ENCODE results near the gene ZNF135. TPM values are rescaled to one million over a fixed set of nuclear protein-coding genes. Genes with fewer than 3 reads are reported as not detected.

The ZNF135 gene
- total RNA-seq, 1 donor from 2014 or later: 1.7 TPM

DNA sequence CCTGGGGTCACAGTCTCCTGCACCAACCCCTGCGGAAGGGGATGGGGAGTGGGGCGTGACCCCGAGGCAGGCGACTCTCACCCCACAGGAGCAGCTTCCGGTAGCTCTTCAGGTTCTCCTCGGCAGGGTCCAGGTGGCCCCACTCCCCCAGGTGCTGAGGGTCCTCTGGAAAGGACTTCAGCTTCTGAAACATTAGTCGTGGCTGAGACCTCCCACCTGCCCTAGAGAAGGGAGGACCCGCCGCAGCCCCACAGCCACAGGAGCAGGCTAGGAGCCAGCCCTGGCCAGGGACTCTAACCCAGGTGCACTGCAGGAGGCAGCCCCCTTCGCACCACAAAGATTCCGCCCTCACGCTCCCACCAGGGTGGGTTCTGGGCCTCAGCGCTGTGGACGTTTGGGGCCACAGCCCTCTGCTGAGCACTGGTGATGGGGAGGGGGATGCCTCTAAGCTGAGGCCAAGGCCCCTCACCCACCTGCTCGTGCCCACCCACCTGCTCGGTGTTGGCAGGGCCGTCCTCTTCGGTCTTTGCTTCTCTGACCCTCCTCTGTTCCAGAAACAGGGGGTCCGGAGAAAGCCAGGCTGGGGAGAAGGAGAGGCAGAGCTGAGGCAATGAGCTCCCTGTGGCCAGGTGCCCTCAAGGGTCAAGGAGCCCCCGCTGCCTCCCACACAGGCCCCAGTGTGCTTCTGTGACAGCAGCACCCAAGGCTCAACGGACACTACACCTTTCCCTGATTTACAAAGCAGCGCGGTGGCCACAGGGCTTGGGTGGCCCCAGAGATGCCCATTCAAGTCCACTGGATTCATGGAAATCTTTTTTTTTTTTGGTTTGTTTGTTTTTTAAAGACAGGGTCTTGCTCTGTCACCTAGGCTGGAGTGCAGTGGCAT, 28.0 kb downstream of the ZNF135 start:
- no peaks in the 10 kb centered on the region for H3K27me3 Mint-ChIP-seq (ENCODE audit: low read depth, unreplicated experiment)
- Histone ChIP-seq H3K4me1 (ENCODE audit: insufficient read depth, low read length) (no peaks in the 10 kb centered on the region), H3K27ac (ENCODE audit: low read depth, low read length) (no peak overlapping the region), H3K36me3 (ENCODE audit: insufficient read depth, low read length) (no peaks in the 10 kb centered on the region), H3K9me3 (ENCODE audit: insufficient read depth, low read depth, low read length) (peaks cover 29% of the 10 kb centered on the region), H3K27me3 (ENCODE audit: insufficient read depth, low read length) (no peaks in the 10 kb centered on the region), H3K79me2 (ENCODE audit: insufficient read depth, low read length) (no peaks in the 10 kb centered on the region), H3K9ac (ENCODE audit: low read length) (no peak overlapping the region), H4K20me1 (ENCODE audit: insufficient read depth, low read length) (no peaks in the 10 kb centered on the region), H2AFZ (ENCODE audit: low read depth, low read length) (no peak overlapping the region), H3K4me2 (ENCODE audit: low read length) (no peak overlapping the region), H3K4me3 (ENCODE audit: insufficient read depth, low read depth, low read length) (no peak overlapping the region)
- TF ChIP-seq EZH2 (IDR thresholded peaks at IDR 0.05; ENCODE audit: insufficient read depth, low read length): no peak
- TF ChIP-seq, protein P1, sequence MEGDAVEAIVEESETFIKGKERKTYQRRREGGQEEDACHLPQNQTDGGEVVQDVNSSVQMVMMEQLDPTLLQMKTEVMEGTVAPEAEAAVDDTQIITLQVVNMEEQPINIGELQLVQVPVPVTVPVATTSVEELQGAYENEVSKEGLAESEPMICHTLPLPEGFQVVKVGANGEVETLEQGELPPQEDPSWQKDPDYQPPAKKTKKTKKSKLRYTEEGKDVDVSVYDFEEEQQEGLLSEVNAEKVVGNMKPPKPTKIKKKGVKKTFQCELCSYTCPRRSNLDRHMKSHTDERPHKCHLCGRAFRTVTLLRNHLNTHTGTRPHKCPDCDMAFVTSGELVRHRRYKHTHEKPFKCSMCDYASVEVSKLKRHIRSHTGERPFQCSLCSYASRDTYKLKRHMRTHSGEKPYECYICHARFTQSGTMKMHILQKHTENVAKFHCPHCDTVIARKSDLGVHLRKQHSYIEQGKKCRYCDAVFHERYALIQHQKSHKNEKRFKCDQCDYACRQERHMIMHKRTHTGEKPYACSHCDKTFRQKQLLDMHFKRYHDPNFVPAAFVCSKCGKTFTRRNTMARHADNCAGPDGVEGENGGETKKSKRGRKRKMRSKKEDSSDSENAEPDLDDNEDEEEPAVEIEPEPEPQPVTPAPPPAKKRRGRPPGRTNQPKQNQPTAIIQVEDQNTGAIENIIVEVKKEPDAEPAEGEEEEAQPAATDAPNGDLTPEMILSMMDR (IDR thresholded peaks at IDR 0.05; ENCODE audit: insufficient read depth, low read depth, low read length): no peak
- DNase-seq (ENCODE audit: low read depth): no peak
- no peak overlapping the region for H3K27ac Mint-ChIP-seq (ENCODE audit: unreplicated experiment)
- peaks cover 21% of the 10 kb centered on the region for H3K9me3 Mint-ChIP-seq (ENCODE audit: unreplicated experiment)
- H3K4me3 Mint-ChIP-seq (ENCODE audit: unreplicated experiment): no peak overlapping the region
- FAIRE-seq: no peak
- H3K4me1 Mint-ChIP-seq (ENCODE audit: low read depth, unreplicated experiment): no peaks in the 10 kb centered on the region
- peaks cover 48% of the 10 kb centered on the region for H3K36me3 Mint-ChIP-seq (ENCODE audit: low read depth, unreplicated experiment)

DNA sequence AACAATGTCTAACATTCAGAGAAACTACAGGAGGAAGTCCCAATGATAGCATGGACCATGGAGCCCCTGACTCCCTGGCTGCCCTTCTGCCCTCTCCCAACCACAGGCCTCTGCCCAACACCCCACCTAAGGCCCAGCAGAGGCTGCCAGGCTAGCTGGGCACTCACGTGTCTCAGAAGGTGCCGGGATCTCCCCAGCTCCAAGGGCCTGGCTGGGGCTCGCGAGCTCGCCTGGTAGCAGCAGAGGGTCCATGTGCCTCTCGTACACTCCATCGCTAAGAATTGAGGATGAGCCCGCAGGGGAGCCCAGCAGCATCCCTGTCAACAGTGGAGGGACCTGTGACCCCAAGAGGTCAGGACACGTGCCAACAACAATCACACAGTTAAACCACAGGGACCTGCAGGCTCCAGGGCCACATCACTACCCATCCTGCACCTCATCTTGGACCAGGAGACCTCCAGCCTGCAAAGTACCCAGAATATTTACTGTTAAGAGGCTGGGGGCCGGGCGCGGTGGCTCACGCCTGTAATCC, 29.5 kb downstream of the ZNF135 start:
- FAIRE-seq (no peak), DNase-seq (ENCODE audit: low read depth) (no peak)
- no peak overlapping the region for H3K4me2 ChIP-seq (ENCODE audit: low read length)
- Mint-ChIP-seq H3K27me3 (ENCODE audit: low read depth, unreplicated experiment) (no peaks in the 10 kb centered on the region), H3K9me3 (ENCODE audit: unreplicated experiment) (peaks cover 18% of the 10 kb centered on the region), H3K27ac (ENCODE audit: unreplicated experiment) (no peak overlapping the region), H3K4me1 (ENCODE audit: low read depth, unreplicated experiment) (no peaks in the 10 kb centered on the region), H3K36me3 (ENCODE audit: low read depth, unreplicated experiment) (peaks cover 46% of the 10 kb centered on the region), H3K4me3 (ENCODE audit: unreplicated experiment) (no peak overlapping the region)
- no peaks in the 10 kb centered on the region for H4K20me1 ChIP-seq (ENCODE audit: insufficient read depth, low read length)
- H3K9ac ChIP-seq (ENCODE audit: low read length): no peak overlapping the region
- no peak overlapping the region for H2AFZ ChIP-seq (ENCODE audit: low read depth, low read length)
- no peaks in the 10 kb centered on the region for H3K4me1 ChIP-seq (ENCODE audit: insufficient read depth, low read length)
- no peak overlapping the region for H3K4me3 ChIP-seq (ENCODE audit: insufficient read depth, low read depth, low read length)
- H3K36me3 ChIP-seq (ENCODE audit: insufficient read depth, low read length): no peaks in the 10 kb centered on the region
- no peak overlapping the region for H3K27ac ChIP-seq (ENCODE audit: low read depth, low read length)
- H3K9me3 ChIP-seq (ENCODE audit: insufficient read depth, low read depth, low read length): peaks cover 33% of the 10 kb centered on the region
- no peaks in the 10 kb centered on the region for H3K27me3 ChIP-seq (ENCODE audit: insufficient read depth, low read length)
- TF ChIP-seq, protein P1 (IDR thresholded peaks at IDR 0.05; ENCODE audit: insufficient read depth, low read depth, low read length): no peak
- TF ChIP-seq EZH2 (IDR thresholded peaks at IDR 0.05; ENCODE audit: insufficient read depth, low read length): no peak
- no peaks in the 10 kb centered on the region for H3K79me2 ChIP-seq (ENCODE audit: insufficient read depth, low read length)

DNA sequence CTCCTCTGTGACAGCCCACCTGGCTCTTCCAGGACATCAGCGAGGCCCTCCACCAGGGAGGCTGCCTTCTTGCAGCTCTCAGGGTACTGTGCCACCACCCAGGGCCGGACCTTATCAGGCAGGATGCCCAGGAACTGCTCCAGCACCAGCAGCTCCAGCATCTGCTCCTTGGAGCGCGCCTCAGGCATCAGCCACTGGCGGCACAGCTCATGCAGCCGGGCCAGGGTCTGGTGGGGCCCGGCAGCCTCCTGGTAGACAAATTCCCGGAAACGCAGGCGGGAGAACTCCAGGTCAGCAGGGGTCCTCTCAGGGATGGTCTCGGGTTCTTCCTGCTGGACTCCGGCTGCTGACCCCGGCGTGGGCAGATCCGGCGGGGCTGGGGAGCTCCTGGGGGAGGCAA, 30.8 kb downstream of the ZNF135 start:
- Histone ChIP-seq H3K36me3 (ENCODE audit: insufficient read depth, low read length) (no peaks in the 10 kb centered on the region), H3K9me3 (ENCODE audit: insufficient read depth, low read depth, low read length) (peaks cover 27% of the 10 kb centered on the region), H3K79me2 (ENCODE audit: insufficient read depth, low read length) (no peaks in the 10 kb centered on the region), H2AFZ (ENCODE audit: low read depth, low read length) (no peak overlapping the region), H3K4me1 (ENCODE audit: insufficient read depth, low read length) (no peaks in the 10 kb centered on the region), H3K27ac (ENCODE audit: low read depth, low read length) (no peak overlapping the region), H3K4me3 (ENCODE audit: insufficient read depth, low read depth, low read length) (no peak overlapping the region), H3K4me2 (ENCODE audit: low read length) (no peak overlapping the region), H3K27me3 (ENCODE audit: insufficient read depth, low read length) (no peaks in the 10 kb centered on the region), H4K20me1 (ENCODE audit: insufficient read depth, low read length) (no peaks in the 10 kb centered on the region), H3K9ac (ENCODE audit: low read length) (no peak overlapping the region)
- no peak overlapping the region for H3K27ac Mint-ChIP-seq (ENCODE audit: unreplicated experiment)
- FAIRE-seq (no peak), DNase-seq (ENCODE audit: low read depth) (no peak)
- peaks cover 18% of the 10 kb centered on the region for H3K9me3 Mint-ChIP-seq (ENCODE audit: unreplicated experiment)
- H3K27me3 Mint-ChIP-seq (ENCODE audit: low read depth, unreplicated experiment): no peaks in the 10 kb centered on the region
- TF ChIP-seq EZH2 (IDR thresholded peaks at IDR 0.05; ENCODE audit: insufficient read depth, low read length): no peak
- TF ChIP-seq, protein P1 (IDR thresholded peaks at IDR 0.05; ENCODE audit: insufficient read depth, low read depth, low read length): no peak
- no peak overlapping the region for H3K4me3 Mint-ChIP-seq (ENCODE audit: unreplicated experiment)
- no peaks in the 10 kb centered on the region for H3K4me1 Mint-ChIP-seq (ENCODE audit: low read depth, unreplicated experiment)
- peaks cover 38% of the 10 kb centered on the region for H3K36me3 Mint-ChIP-seq (ENCODE audit: low read depth, unreplicated experiment)

Data from astrocyte (in vitro differentiated cells and primary cell).